ENCODE data around the gene CYP2D6.
"Not testable (repeated sequence)": the region's sequence is repeated elsewhere in the genome, so short reads cannot be mapped to it uniquely, and the experiment has no call there.

Gene CYP2D6

DNA sequence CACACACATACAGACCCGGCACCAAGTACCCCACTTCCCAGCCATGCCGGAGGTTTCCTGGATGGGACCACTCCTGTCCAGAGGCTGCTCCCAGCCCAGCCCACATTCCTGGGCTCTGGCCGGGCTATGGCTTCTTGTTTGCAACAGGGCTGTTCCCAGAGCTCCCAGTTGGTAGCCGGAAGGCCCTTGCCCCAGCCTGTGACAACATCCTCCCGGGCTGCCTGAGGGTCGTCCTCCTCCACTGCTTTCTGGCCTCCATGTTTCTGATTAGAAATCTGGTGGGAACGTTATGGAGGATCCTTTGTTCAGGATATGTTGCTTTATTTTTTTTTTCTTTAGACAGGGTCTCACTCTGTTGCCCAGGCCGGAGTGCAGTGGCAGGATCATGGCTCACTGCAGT, 952 bp upstream of the CYP2D6 start:
- no peak for DNase-seq

DNA sequence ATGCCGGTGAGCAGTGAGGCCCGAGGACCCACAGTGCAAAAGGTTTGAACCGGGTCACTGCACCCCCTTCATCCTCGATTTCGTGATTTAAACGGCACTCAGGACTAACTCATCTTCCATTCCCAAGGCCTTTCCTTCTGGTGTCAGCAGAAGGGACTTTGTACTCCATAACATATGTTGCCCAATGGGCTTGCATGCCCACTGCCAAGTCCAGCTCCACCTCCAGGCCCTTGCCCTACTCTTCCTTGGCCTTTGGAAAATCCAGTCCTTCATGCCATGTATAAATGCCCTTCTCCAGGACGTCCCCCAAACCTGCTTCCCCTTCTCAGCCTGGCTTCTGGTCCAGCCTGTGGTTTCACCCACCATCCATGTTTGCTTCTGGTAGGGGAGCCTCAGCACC, 428 bp downstream of the CYP2D6 start:
- DNase-seq = not testable (repeated sequence)

DNA sequence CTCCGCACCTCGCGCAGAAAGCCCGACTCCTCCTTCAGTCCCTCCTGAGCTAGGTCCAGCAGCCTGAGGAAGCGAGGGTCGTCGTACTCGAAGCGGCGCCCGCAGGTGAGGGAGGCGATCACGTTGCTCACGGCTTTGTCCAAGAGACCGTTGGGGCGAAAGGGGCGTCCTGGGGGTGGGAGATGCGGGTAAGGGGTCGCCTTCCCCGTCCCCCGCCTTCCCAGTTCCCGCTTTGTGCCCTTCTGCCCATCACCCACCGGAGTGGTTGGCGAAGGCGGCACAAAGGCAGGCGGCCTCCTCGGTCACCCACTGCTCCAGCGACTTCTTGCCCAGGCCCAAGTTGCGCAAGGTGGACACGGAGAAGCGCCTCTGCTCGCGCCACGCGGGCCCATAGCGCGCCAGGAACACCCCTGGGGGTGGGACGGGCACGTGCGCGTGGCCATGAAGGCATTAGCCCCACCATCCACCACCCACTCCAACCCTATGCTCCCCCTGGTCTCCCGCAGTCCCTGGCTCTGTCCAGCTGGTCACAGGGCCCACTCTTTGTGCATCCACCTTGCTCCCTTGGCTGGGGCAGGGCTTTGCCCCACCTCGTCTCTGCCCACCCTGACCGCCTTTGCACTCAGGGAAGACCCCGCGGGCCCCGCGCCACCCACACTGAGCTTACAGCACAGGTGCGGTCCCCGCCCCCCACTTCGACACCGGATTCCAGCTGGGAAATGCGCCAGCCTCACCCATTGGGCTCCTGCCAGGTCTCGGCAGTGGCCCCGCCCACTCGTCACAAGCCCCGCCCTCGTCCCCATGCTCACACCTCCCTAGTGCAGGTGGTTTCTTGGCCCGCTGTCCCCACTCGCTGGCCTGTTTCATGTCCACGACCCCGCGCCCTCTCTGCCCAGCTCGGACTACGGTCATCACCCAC, 1.6 kb downstream of the CYP2D6 start:
- not testable (repeated sequence) for DNase-seq

DNA sequence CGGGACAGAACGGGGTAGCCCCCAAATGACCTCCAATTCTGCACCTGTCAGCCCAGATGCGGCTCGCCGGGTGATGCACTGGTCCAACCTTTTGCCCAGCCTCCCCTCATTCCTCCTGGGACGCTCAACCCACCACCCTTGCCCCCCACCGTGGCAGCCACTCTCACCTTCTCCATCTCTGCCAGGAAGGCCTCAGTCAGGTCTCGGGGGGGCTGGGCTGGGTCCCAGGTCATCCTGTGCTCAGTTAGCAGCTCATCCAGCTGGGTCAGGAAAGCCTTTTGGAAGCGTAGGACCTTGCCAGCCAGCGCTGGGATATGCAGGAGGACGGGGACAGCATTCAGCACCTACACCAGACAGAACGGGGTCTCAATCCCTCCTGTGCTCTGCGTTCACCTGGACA, 2.6 kb downstream of the CYP2D6 start:
- DNase-seq = not testable (repeated sequence)

DNA sequence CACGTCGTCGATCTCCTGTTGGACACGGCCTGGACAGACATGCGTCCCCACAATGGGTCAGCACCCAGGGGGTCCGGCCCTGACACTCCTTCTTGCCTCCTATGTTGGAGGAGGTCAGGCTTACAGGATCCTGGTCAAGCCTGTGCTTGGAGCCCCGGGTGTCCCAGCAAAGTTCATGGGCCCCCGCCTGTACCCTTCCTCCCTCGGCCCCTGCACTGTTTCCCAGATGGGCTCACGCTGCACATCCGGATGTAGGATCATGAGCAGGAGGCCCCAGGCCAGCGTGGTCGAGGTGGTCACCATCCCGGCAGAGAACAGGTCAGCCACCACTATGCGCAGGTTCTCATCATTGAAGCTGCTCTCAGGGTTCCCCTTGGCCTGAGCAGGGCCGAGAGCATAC, 3.0 kb downstream of the CYP2D6 start:
- DNase-seq = no peak

DNA sequence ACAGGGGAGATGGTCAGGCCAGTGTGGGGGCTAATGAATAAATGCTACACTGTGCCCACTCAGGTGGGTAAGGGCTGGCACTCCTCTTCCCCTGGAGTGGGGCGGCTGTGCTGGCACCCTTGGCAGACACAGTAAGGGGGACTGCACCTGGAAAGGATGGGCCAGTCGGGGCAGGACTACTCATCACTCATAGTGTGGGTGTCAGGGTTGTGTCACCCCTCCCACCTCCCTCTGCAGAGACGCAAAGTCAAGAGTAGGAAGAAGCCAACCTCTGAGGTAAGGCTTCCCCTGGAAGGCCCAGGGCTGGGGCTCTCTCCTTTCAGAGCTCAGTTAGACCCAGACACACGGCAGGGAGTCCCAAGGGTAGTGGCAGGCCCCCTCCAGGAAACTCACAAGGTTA, 7.1 kb downstream of the CYP2D6 start:
- DNase-seq = not testable (repeated sequence)

DNA sequence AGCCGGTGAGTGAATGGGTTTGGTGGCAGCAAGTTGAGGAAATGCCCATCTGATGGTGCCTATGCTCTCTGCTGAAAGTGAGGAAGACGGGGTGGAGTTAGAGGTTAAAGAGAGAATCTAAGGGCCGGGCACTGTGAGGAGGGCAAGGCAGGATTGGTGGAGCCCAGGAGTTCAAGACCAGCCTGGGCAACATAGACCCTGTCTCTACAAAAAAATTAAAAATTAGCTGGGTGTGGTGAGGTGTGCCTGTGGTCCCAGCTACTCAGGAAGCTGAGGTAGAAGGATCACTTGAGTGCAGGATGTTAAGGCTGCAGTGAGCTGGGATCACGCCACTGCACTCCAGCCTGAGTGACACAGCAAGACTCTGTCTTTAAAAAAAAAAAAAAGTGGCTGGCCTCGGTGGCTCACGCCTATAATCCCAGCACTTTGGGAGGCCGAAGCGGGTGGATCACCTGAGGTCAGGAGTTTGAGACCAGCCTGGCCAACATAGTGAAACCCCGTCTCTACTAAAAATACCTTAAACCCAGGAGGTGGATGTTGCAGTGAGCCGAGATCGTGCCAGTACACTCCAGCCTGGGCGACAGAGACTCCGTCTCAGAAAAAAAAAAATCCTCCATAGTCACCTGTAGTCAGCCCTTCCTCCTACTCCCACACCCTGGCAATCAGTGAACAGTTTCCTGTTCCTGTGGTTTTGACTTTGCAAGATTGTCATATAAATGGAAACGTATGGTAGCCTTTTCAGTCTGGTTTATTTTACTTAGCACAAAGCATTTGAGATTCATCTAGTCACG, 10.2 kb downstream of the CYP2D6 start:
- peak; percentile 27 for DNase-seq

DNA sequence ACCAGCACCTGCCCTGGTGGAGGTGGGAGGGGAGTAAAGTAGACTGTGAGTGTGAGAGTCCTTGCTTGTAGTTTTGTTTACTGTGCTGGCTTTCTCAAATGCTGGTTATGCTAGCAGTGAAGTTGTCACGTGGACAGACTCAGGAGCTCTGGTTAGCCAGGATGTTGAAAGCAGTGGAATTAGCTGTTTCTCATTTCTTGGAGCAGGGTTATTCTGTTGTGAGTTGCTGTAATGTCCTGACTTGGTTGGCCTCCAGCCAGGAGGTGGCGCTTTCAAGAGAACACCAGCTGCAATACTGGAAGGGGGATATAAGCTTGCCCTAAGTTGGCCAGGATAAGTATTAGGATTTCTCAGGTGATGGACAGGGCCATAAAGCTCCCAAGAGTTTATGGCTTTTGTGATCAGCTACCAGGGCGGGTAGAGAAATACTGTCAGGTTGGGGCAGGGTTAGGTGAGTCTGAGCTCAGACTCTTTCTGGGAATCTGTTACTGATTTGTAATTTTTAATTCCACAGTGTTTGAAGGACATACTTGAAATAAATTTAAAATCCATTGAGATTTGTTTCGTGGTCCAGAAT, 13.7 kb downstream of the CYP2D6 start:
- no peak for DNase-seq

DNA sequence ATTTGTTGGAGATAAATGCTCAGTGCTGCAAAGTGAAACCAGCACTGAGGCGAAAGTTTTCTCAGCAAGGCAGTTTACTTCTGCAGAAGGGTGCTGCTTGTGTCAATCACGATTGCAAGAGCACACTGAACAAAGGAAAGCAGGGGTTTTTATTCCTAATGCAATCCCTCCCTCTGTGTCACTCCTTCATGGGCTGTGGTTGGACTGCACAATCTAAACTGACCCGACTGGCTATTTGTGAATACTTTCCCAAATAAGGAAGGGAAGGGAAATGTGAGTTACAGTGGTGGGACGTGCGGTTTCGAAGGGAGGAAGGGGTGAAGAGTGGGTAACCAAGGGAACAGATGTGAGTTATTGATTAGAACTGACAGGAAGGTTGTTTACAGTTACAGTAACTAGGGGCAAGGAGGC, 15.2 kb downstream of the CYP2D6 start:
- not testable (repeated sequence) for DNase-seq

DNA sequence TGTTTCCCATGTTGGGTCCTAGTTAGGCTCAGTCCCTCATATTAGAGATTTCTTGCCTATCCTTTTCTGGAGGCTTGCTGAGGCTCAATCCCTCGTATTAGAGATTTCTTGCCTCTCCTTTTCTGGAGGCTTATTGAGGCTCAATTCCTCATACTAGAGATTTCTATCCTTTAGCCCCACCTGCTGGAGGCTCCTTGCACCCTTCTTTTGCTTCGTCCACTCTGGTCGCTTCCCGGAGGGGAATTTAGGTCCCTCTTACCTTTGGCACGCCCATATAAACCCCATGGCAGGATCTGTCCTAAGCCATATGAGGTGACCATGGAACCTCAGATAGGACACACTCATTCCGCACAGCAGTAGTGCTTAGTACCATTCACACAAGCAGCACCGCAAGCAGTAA, 15.9 kb downstream of the CYP2D6 start:
- no peak for DNase-seq

DNA sequence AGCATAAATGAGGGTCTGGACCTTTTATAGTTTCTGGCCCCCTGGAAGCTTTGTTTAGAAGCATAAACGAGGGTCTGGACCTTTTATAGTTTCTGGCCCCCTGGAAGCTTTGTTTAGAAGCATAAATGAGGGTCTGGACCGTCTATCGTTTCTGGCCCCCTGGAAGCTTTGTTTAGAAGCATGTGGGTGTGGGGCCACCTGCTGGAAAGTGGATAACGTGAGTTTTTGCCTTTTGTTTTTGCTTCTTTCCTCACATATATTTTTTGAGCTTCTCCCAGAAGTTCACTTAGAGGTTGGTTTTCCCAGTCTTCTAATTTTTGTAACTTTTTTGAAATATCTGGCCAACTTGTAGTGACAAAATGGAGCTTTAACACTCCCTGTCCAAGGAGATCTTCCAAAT, 17.8 kb downstream of the CYP2D6 start:
- not testable (repeated sequence) for DNase-seq

DNA sequence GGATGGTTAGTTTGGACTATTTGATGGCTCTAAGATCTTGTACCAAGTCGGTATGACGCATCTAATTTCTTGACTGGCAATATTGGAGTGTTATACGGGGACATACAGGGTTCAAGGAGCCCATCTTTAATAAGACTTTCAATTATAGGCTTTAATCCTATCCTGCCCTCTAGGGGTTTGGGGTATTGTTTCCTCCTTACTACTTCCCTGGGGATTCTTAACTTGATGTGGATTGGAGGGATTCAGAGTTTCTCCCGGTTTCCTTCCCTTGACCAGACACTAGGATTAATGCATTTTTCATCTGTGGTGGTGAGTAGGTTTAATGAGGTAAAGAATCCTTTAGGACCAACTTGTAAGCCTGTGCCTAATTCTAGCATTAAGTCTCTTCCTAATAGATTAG, 18.8 kb downstream of the CYP2D6 start:
- DNase-seq = no peak

DNA sequence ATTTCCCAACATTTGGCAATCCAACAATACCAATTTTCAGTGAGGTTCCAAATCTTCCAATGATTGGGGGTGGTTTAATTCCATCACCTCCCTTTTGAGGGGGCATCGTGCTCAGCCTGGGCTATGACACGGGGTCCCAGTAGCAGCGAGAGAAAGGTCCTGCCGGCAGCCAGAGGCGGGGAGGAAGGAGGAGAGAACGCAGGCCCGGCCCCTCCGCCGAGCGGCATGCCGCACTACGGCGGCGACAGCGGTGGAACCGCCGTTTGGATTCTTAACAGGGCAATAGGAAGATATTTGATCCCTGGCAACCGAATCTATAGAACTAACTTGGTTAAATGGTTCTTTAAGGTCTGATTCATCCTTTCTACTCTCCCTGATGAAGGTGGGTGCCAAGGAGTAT, 21.8 kb downstream of the CYP2D6 start:
- DNase-seq = no peak

DNA sequence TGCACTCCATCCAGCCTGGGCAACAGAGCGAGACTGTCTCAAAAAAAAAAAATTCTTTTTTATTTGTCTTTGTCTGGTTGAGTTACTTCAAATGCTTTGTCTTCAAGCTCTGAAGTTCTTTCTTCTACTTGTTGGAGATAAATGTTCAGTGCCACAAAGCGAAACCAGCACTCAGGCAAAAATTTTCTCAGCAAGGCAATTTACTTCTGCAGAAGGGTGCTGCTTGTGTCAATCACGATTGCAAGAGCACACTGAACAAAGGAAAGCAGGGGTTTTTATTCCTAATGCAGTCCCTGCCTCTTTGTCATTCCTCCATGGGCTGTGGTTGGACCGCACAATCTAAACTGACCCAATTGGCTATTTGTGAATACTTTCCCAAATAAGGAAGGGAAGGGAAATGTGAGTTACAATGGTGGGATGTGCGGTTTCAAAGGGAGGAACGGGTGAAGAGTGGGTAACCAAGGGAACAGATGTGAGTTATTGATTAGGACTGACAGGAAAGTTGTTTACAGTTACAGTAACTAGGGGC, 26.2 kb downstream of the CYP2D6 start:
- not testable (repeated sequence) for DNase-seq

DNA sequence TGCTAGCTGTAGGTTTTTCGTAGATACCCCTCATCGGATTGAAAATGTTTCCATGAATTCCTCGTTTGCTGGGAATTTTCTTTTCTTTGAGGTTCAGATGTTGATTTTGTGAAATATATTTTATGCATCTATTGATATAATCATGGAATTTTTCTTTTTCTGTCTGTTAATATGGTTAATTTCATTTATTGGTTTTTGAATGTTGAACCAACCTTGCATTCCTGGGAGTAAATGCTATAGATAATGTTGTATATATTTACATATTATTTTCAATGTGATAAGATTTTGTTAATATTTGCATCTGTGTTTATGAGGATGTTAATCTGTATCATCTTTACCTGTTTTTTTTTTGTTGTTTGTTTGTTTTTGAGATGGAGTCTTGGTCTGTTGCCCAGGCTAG, 29.4 kb downstream of the CYP2D6 start:
- no peak for DNase-seq

DNA sequence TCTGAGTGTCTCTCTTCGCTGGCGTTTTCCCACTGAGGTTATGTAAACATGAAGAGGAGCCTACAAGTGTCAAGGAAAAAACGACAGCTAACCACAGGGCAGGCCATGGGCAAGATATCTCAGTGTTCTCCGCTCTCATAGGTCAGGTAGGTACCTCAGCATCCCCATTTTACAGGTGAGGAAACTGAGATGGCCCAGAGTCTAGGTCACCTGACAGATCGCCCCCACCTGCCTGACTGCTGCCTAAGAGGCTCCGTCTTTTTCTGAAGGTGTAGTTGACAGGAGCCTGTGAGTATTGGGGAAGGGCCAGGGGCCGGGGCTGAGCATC, 39.2 kb downstream of the CYP2D6 start:
- DNase-seq = no peak

DNA sequence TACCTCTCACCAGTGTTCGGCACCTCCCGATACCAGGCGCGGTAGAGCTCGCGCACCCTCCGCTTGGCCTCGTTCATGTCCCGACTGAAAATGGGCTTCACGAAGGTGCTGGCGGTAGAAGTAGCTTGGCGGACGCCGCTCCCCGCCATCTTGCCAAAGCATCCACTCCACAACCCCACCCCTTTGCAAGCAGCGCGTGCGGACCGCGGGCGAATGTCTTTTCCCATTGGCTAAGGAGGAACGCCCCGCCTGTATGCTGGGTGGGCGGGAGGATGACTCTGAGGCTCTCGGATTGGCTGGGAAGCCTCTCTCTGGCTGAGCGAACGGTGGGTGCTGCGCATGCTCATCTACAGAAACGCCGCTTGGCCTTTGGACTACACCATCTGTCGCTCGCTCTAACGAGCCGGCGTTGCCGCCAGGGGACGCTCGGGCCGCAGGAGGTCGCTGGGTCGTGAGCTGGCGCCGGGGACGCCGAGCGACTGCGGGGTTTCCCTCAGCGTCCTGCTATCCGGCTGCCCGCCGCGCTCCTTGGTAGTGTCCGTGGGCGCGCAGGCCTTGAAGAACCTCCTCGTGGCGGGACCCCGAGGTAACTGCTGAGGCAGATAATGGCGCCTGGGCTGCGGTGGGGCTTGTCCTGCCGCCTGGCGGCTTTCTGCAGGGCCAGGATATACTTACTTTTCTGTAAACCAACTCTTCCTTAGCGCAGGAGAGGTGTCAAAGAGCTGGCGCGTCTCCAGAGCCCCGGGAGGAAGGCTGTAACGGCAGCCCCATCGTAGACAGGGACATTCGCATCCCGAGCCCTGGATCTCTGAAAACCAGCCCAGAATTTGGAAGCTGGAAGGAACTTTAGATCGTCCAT, 39.8 kb downstream of the CYP2D6 start, which contains the start of gene NDUFA6:
Gene NDUFA6, minus strand, starts transcription at position 177 of the 859 bp plus-strand sequence. Its CDS starts 28 bp downstream, at position 149.
- DNase-seq = peak; percentile 96

DNA sequence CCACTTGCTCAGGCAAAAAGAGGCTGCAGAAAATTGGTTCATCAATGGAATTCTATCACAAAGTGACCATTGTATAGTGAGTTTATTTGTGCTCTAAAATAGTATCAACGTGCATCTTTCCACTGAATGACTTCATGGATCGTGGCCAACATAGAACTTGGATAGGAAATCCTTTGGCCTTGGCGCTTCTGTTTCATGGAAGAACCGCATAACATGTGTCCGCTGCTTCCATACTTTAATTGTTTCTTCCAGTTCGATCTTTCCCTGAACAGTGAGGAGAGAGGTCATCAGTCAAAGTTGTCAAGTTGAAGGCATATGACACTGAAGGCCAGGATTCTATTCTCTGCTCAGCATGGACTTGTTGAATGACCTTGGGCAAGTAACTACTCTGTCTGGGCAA, 44.6 kb downstream of the CYP2D6 start:
- DNase-seq = no peak

DNA sequence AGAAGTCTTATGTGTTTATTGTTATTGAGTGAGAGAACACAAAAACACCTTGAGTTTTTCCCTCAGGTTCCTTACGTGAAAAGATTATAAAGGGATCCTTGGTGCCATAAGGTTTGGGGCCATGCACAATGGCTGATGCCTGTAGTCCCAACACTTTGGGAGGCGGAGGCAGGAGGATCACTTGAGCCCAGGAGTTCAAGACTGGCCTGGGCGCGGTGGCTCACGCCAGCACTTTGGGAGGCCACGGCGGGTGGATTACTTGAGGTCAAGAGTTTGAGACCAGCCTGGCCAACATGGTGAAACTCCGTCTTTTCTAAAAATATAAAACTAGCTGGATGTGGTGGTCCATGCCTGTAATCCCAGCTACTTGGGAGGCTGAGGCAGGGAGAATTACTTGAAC, 45.7 kb downstream of the CYP2D6 start:
- DNase-seq = no peak

DNA sequence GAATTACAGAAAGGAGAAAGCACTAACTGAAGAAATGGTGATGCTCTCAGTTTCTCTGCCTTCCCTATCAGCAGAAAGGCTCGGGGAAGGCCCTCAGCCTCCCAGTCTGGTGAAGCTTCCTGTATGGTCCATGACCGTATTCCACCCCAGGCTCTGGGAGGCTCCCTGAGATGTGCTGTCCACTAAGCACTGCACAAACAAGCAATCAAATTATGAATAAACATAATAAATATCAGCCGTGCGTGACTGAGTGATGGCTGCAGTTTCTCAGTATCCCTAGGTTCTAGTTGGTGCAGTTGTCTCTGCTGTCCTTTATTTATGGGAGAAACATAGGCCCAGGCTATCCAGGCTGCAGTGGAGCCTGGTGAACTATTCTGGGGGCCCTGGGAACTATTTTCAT, 47.5 kb downstream of the CYP2D6 start:
- DNase-seq = no peak

DNA sequence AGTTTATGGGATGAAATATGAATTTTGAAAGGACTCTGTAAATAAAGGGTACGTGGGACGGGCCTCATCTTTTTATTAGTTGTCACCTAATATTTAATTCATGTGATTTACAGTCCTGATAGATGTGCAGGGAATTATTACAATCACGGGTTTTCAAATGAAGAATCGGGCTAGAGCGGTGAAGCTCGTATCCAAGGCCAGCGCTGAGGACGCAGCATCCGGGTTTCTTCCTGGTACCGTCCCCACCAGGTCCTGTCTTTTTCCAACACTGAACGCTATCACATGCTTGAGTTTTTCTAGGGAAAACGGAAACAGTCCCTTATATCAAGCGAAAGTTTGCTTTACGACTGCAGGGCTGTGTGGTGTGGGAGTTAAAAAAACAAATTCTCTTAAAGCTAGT, 50.3 kb downstream of the CYP2D6 start:
- no peak for DNase-seq

Data from activated T-cell treated with anti-CD3 and anti-CD28 coated beads, Interleukin-2, amount 50 U/mL, for 1 hour (primary cell).